Endothelial cell of hepatic sinusoid (primary cell): ENCODE data around the gene CPD.
"Not testable (repeated sequence)": the region's sequence is repeated elsewhere in the genome, so short reads cannot be mapped to it uniquely, and the experiment has no call there.

Source experiments
- in situ Hi-C: cut with HindIII; loops from 2 replicates; pipeline ENCODE4 v1.10.0; 2017; ENCODE audit warnings: low sequenced_read_pairs

Gene CPD

GRCh38 chr17:30418070-30418469 is 39.3 kb downstream of the CPD start:
- in situ Hi-C loops: not testable (repeated sequence)

DNA sequence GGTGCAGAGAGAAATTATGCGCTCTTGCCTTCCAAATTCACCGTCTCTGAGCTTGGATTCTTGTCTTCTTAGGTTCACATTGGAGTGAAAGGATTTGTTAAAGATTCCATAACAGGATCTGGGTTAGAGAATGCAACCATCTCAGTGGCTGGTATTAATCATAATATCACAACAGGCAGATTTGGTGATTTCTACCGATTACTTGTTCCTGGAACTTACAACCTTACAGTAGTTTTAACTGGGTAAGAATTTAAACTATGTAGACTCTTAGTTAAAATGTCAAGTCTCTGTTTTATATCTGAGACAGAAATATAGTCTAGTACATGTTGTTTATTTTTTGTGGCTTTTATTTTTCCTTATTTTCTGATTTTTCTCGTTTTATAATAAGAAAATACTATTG is 42.9 kb downstream of the CPD start:
- in situ Hi-C loops: no loop called here

DNA sequence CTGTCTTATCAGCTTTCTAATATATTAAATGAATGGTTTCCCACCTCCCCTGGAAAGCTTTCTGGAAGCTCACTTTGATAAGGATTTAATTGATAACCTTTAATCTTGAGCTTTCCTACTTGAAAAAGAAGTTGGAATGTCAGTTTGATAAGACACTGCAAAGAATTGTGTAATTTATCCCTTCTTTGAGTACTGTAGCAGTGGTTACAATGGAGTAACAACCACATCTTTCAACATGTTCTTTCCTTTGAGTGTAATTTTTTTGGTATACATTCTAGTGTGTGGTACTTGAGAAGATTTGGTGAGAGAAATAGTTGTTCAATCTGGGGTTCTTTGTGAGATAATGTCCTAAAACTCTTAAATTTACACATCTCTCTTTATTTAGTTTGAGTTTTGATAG is 43.4 kb downstream of the CPD start:
- in situ Hi-C loops: no loop called here

DNA sequence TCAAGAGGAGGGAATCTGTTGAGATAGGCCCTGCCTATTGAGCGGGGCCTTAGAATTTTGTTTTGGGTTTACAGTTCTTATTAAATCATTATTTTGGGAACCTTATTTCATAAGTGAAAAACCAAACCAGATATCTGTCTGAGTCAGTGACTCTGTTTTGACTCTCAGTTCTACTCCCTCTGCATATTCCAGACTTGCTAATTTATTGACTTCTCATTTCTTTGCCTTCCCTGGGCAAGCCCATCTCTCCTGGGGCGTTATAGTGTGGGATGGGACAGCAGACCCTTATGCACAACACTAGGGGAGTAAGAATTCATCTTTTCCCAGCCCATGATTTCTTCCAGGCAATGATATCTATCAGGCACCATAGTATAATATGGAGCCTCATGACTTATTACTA is 45.7 kb downstream of the CPD start:
- in situ Hi-C loops: no loop called here

DNA sequence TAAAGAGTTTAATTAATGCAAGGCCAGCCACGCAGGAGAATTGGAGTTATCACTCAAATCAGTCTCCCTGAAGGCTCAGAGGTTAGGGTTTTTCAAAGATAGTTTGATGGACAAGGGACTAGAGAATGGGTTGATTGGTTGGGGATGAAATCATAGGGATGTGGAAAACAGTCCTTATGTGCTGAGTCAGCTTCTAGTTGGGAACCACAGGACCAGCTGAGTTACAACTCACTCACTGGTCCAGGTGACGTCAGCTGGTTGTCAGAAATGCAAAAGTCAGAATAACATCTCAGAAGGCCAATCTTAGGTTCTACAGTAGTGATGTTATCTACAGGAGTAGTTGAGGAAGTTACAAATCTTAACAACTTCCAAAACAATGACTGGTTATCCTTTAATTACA is 47.6 kb downstream of the CPD start:
- in situ Hi-C loops: no loop called here

GRCh38 chr17:30427611-30428010 is 48.9 kb downstream of the CPD start:
- in situ Hi-C loops: no loop called here

GRCh38 chr17:30429155-30429554 is 50.4 kb downstream of the CPD start:
- in situ Hi-C loops: no loop called here

- in situ Hi-C loops: loop anchor here (5.0 kb wide), 1 partner anchor 99 kb away; no protein-coding TSS in a partner anchor
Measured at GRCh38 chr17:30433514-30433913, 54.8 kb downstream of the CPD start.

DNA sequence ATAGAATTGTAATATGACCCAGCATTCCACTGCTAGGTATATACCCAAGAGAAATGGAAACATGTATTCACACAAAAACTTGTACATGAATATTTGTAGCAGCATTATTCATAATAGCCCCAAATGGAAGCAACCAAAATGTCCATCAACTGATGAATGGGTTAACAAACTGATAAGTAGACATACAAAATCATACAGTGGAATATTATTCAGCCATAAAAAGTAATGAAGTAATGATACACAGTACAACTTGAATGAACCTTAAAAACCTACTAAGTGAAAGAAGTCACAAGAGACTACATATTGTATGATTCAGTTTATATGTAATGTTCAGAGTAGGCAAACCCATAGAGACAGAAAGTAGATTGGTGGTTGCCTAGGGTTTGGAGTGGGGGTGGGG is 58.0 kb downstream of the CPD start:
- in situ Hi-C loops: no loop called here

DNA sequence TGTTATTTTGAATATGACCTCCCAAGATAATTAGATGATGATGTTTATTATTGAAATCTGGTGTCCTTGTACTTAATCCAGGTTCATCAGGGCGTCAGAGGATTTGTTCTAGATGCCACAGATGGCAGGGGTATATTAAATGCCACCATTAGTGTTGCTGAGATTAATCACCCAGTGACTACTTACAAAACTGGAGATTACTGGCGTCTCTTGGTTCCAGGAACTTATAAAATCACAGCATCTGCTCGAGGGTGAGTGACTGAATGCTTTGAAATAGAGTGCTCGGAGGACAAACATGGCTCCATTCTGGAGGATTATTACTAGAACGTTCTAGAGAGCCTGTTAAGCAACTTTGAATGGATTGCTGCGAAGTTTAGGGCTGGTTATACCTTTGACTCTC is 65.0 kb downstream of the CPD start:
- in situ Hi-C loops: no loop called here

DNA sequence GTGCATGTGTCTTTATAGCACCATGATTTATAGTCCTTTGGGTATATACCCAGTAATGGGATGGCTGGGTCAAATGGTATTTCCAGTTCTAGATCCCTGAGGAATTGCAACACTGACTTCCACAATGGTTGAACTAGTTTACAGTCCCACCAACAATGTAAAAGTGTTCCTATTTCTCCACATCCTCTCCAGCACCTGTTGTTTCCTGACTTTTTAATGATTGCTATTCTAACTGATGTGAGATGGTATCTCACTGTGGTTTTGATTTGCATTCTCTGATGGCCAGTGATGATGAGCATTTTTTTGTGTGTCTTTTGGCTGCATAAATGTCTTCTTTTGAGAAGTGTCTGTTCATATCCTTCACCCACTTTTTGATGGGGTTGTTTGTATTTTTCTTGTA is 67.9 kb downstream of the CPD start:
- in situ Hi-C loops: not testable (repeated sequence)

DNA sequence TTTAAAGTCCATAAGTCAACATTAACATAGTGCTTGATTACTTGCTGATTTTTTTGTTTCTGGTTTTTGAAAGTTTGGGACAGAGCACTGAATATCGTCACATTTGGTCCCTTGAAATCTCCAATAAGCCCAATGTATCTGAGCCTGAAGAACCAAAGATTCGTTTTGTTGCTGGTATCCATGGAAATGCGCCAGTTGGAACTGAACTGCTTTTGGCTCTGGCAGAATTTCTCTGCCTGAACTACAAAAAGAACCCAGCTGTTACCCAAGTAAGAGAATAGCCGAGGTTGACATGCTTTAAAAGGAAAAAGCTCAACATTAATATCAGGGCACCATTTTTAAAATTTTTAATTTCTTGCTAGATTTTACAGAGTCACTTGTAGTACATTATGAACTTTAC is 70.8 kb downstream of the CPD start:
- in situ Hi-C loops: no loop called here

DNA sequence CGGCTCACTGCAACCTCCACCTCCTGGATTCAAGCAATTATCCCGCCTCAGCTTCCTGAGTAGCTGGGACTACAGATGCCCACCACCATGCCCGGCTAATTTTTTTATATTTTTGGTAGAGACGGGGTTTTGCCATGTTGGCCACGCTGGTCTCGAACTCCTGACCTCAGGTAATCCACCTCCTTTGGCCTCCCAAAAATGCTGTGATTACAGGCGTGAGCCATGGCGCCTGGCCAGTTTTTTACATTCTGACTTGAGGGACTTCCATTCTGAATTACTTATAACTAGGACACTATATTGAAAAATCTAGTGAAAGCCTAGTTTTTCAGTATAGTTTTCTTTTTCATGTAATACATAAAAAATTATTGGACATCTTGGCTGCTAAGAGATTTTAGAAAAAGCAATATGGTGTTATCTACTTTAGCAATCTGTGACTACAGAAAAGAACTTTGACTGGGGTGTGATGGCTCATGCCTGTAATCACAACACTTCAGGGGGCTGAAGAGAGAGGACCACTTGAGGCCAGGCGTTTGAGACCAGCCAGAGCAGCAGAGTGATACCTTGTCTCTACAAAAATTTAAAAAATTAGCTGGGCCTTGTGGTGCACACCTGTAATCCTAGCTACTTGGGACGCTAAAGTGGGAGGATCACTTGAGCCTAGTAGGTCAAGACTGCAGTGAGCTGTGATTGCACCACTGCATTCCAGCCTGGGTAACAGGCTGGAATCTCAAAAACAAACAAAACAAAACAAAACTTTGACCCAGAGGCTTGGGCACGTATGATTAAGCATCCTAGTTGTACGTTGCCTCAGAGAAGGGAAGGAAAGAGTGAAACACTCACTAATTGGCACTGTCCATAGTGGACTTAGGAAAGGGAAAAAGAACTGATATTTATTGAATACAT is 71.6 kb downstream of the CPD start:
- in situ Hi-C loops: no loop called here

- in situ Hi-C loops: no loop called here
Measured at GRCh38 chr17:30454635-30455034, 75.9 kb downstream of the CPD start.

DNA sequence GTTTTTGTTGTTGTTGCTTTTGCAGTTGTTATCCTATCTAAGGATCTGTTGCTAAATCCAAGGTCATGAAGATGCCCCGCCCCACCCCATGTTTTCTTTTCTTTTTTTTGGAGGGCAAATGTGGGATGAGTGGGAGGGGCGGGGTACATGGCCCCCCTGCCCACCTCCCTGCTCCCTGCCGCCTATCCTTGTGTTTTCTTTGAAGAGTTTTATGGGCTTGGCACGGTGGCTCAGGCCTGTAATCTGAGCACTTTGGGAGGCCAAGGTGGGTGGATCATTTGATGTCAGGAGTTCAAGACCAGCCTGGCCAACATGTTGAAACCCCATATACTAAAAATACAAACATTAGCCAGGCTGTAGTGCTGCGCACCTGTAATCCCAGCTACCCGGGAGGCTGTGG is 79.6 kb downstream of the CPD start:
- in situ Hi-C loops: no loop called here

DNA sequence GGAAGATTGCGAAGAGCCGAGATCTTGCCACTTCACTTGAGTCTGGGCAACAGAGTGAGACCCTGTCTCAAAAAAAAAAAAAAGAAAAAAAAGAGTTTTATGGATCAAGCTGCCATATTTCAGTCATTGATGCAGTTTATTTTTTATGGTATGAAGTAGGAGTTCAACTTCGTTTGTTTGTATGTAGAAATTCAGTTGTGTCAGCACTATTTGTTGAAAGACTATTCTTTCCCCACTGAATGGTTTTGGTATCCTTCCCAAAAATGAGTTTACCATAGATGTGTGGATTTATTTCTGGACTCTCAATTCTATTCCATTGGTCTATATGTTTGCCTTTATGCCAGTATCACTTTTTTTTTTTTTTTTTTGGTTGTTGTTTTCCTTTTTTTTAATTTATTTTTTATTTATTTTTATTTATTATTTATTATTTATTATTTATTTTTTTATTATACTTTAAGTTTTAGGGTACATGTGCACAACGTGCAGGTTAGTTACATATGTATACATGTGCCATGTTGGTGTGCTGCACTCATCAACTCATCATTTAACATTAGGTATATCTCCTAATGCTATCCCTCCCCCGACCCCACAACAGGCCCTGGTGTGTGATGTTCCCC is 80.2 kb downstream of the CPD start:
- in situ Hi-C loops: not testable (repeated sequence)

- in situ Hi-C loops: loop anchor here (5.0 kb wide), 1 partner anchor 81 kb away; no protein-coding TSS in a partner anchor
Measured at GRCh38 chr17:30468465-30468864, 89.7 kb downstream of the CPD start.

DNA sequence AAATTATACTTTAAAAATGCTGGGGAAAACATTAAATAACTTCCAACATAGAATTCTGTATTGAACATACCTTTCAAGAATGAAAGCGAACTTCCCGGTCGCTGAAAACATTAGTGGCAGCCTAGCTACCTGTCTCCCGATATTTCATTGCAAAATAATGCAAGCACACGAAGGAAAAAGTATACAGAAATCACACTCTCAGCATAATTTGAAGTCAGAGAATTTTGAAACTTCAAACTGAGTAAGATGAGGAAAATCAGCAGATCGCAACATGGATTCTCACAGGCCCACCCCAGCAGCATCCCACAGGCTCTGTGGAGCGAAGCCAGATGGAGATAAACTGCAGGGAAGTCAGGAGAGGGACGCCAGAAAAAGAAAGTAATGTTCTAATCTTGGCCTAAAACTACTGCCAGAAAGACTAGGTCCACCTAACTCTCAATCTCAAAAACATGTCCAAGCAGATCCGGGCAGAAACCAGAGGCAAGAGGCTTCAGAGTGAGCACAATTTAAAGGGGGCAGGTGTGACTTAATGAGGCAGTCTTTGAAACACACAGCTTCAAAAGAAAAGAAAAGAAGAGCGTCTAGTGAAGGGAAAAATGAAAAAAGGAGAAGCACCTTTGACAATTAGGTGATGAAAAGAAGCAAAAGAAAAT is 93.6 kb downstream of the CPD start:
- in situ Hi-C loops: no loop called here

GRCh38 chr17:30475206-30475605 is 96.5 kb downstream of the CPD start:
- in situ Hi-C loops: no loop called here

DNA sequence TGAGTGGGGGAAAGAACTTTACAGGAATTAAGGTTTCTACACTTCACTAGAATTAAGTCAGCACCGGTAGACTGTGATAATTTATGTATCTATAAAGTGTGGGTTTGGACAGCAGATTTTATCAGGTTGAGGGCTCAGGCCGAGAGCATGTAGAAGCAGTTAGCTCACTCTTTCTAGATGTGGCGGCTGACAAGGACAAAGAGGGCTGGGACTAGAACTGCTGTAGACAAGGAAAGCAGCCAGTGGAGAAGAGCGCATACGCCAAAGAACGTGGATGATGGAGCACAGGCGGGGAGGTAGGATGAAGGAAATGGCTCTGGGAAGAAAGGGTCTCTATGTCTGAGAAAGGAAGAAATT is 98.0 kb downstream of the CPD start:
- in situ Hi-C loops: no loop called here

DNA sequence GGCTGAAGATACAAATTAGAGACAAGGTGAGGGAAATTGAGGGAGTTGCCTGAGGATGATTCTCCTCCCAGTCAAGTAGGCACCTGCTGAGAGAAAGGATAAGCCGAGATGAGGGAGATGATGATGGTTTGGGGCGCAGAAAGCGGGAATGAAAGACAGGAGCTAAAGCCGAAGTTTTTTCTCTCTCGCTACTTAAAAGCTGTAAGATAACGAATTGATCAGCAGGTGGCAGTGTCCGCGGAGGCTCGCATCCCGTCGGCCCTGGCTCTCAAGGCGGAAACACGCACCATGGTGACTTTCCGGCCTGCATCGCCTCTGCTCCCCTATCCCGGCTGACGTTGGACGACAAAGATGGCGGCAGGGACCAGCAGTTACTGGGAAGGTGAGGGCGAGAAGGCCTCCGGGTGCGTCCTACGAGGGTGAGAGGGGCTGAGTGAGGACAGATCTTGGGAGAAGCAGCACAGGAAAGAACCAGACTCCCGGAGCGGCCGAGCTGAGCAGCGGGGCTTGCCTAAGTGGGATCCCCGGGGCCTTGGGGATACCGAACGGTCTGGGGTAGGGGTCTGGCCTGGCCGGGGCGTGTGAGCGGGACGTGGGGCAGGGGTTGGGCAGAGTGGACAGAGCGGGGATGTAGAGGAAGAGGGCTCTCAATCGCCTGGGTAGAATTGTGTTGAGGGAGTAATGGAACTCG is 98.5 kb downstream of the CPD start, which contains the start of gene GOSR1:
TSS of gene GOSR1 (plus strand) at position 326 of the 691 bp plus-strand sequence. CDS start at position 352, 26 bp downstream.
- in situ Hi-C loops: no loop called here
